Keratinocyte (primary cell): Measurements from ENCODE around the gene SMARCA2.

Experiments used
- EZH2 ChIP-seq: IDR thresholded peaks from one replicate; pipeline ENCODE4 v1.6.1; 2012; ENCODE audit warnings: inconsistent platforms, mild to moderate bottlenecking, low read length, moderate library complexity
- TF ChIP-seq, protein P1 (sequence below), 3 experiments: IDR thresholded peaks in 1 of 3; conservative IDR thresholded peaks in 1 of 3; optimal IDR thresholded peaks in 1 of 3; 2 replicates in 2 of 3; 3 replicates in 1 of 3; pipeline versions ENCODE3 to v1.5.1; 2011; ENCODE audit warnings: low read length in 3 of 3, mild to moderate bottlenecking in 3 of 3, moderate library complexity in 2 of 3, control low read depth in 1 of 3, inconsistent platforms in 1 of 3; ENCODE audit not compliant: insufficient read depth in 2 of 3; ENCODE audit errors: extremely low read depth in 1 of 3

- TF ChIP-seq, protein P1, sequence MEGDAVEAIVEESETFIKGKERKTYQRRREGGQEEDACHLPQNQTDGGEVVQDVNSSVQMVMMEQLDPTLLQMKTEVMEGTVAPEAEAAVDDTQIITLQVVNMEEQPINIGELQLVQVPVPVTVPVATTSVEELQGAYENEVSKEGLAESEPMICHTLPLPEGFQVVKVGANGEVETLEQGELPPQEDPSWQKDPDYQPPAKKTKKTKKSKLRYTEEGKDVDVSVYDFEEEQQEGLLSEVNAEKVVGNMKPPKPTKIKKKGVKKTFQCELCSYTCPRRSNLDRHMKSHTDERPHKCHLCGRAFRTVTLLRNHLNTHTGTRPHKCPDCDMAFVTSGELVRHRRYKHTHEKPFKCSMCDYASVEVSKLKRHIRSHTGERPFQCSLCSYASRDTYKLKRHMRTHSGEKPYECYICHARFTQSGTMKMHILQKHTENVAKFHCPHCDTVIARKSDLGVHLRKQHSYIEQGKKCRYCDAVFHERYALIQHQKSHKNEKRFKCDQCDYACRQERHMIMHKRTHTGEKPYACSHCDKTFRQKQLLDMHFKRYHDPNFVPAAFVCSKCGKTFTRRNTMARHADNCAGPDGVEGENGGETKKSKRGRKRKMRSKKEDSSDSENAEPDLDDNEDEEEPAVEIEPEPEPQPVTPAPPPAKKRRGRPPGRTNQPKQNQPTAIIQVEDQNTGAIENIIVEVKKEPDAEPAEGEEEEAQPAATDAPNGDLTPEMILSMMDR (optimal IDR thresholded peaks at IDR 0.05 in 1 of 3, IDR thresholded peaks at IDR 0.05 in 1 of 3, conservative IDR thresholded peaks at IDR 0.05 in 1 of 3; ENCODE audit: extremely low read depth in 1 of 3, insufficient read depth in 2 of 3, low read length in 3 of 3): no peak
- no peak for TF ChIP-seq EZH2
These were observed 113.0 kb downstream of the SMARCA2 start for GRCh38 chr9:2128141-2128540.
